ENCODE results near the gene RETREG1.

DNA sequence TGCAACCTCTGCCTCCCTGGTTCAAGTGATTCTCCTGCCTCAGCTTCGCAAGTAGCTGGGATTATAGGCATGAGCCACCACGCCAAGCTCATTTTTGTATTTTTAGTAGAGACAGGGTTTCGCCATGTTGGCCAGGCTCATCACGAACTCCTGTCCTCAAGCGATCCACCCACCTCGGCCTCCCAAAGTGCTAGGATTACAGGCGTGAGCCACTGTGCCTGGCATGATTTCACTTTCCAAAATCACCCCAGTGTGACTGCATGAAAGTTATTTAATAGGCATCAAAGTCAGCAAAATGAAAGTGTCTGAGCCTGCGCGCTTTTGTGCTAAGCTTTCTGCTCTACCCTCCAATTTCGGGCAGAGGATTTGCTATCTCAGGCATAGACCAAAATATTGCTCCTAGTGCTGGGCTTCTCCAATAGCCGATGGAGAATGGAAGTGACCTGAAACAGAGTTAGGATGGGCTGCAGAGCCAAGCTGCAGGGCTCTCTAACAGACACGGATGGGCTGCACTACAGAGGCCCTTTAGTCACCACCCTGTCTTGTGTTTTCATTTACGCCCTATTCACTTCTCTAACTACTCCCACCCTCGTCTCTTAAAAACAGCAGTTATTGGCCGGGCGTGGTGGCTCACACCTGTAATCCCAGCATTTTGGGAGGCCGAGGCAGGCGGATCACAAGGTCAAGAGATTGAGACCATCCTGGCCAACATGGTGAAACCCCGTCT lies 44.3 kb downstream of the RETREG1 start:
- TF ChIP-seq, protein P1, sequence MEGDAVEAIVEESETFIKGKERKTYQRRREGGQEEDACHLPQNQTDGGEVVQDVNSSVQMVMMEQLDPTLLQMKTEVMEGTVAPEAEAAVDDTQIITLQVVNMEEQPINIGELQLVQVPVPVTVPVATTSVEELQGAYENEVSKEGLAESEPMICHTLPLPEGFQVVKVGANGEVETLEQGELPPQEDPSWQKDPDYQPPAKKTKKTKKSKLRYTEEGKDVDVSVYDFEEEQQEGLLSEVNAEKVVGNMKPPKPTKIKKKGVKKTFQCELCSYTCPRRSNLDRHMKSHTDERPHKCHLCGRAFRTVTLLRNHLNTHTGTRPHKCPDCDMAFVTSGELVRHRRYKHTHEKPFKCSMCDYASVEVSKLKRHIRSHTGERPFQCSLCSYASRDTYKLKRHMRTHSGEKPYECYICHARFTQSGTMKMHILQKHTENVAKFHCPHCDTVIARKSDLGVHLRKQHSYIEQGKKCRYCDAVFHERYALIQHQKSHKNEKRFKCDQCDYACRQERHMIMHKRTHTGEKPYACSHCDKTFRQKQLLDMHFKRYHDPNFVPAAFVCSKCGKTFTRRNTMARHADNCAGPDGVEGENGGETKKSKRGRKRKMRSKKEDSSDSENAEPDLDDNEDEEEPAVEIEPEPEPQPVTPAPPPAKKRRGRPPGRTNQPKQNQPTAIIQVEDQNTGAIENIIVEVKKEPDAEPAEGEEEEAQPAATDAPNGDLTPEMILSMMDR (IDR thresholded peaks at IDR 0.05), result no peak
- no peak for TF ChIP-seq POLR2A (IDR thresholded peaks at IDR 0.05)

Data from heart left ventricle (tissue), 13 donors.